GM23338 (cell line): ENCODE measurements around the gene HOXC9. TPM values are rescaled to one million over a fixed set of nuclear protein-coding genes. Genes with fewer than 3 reads are reported as not detected.

Experiments
- ATAC-seq: fragments of 200-7000 bp; cut with Tn5 transposase; 3 replicates; pipeline ENCODE4 v1.9.1; 2020
- DNase-seq: peaks from one replicate; pipeline ENCODE4 v3.0.0-alpha.2; 2015; ENCODE audit warnings: low spot score
- H2AFZ ChIP-seq: fragments of 200-600 bp; sonication (generic); 2 replicates; pipeline ENCODE4 v1.8.0; 2016; ENCODE audit warnings: antibody characterized with exemption, mild to moderate bottlenecking, moderate library complexity
- H3F3A ChIP-seq: fragments of 200-600 bp; sonication (generic); replicated peaks from 2 replicates; pipeline ENCODE4 v1.8.0; 2017; ENCODE audit warnings: antibody characterized with exemption, mixed run types, low read depth
- H3K27ac ChIP-seq: fragments of 200-600 bp; sonication (generic); 2 replicates; pipeline ENCODE4 v1.6.1; 2016; ENCODE audit warnings: low read depth
- H3K27me3 ChIP-seq: fragments of 200-600 bp; sonication (generic); 2 replicates; pipeline ENCODE4 v1.8.0; 2016; ENCODE audit warnings: mild to moderate bottlenecking, mixed run types, moderate library complexity; ENCODE audit not compliant: insufficient read depth
- H3K36me3 ChIP-seq: fragments of 200-600 bp; sonication (generic); 2 replicates; pipeline ENCODE4 v1.8.0; 2016; ENCODE audit warnings: mild to moderate bottlenecking; ENCODE audit not compliant: insufficient read depth
- H3K4me1 ChIP-seq: fragments of 200-600 bp; sonication (generic); 2 replicates; pipeline ENCODE4 v1.8.0; 2016; ENCODE audit warnings: mild to moderate bottlenecking, moderate library complexity; ENCODE audit not compliant: insufficient read depth
- H3K4me2 ChIP-seq: fragments of 200-600 bp; sonication (generic); 2 replicates; pipeline ENCODE4 v1.7.1; 2017; ENCODE audit warnings: mixed run types
- H3K4me3 ChIP-seq: fragments of 200-600 bp; sonication (generic); 2 replicates; pipeline ENCODE4 v1.6.1; 2016; ENCODE audit warnings: mixed run types
- H3K79me2 ChIP-seq: fragments of 200-600 bp; sonication (generic); replicated peaks from 2 replicates; pipeline ENCODE4 v1.8.0; 2017; ENCODE audit warnings: mild to moderate bottlenecking; ENCODE audit not compliant: insufficient read depth
- H3K9me2 ChIP-seq: fragments of 200-600 bp; sonication (generic); 2 replicates; pipeline ENCODE4 v1.8.0; 2017; ENCODE audit not compliant: insufficient read depth
- H4K20me1 ChIP-seq: fragments of 200-600 bp; sonication (generic); replicated peaks from 2 replicates; pipeline ENCODE4 v1.8.0; 2017; ENCODE audit warnings: mild to moderate bottlenecking; ENCODE audit not compliant: insufficient read depth
- H3K27ac Mint-ChIP-seq: 2 replicates; pipeline ENCODE4 v1.8.0; 2020; ENCODE audit warnings: inconsistent platforms, mild to moderate bottlenecking, moderate library complexity, mixed read lengths
- H3K27me3 Mint-ChIP-seq: 3 replicates; pipeline ENCODE4 v1.8.0; 2022; ENCODE audit warnings: low read depth, mild to moderate bottlenecking, moderate library complexity, mixed read lengths, inconsistent platforms; ENCODE audit not compliant: insufficient read depth, poor library complexity
- H3K36me3 Mint-ChIP-seq: 3 replicates; pipeline ENCODE4 v1.8.0; 2021; ENCODE audit warnings: low read depth, mild to moderate bottlenecking, inconsistent platforms, moderate library complexity, mixed read lengths
- H3K4me1 Mint-ChIP-seq: 3 replicates; pipeline ENCODE4 v1.8.0; 2020; ENCODE audit warnings: mild to moderate bottlenecking, inconsistent platforms, mixed read lengths
- H3K4me3 Mint-ChIP-seq: 3 replicates; pipeline ENCODE4 v1.8.0; 2021; ENCODE audit warnings: moderate library complexity, mild to moderate bottlenecking, inconsistent platforms, mixed read lengths
- H3K9me3 Mint-ChIP-seq: 3 replicates; pipeline ENCODE4 v1.8.0; 2020; ENCODE audit warnings: moderate library complexity, mild to moderate bottlenecking, inconsistent platforms, mixed read lengths
- CREB1 ChIP-seq: fragments of 250-450 bp; sonication (Bioruptor Pico); IDR thresholded peaks from 2 replicates; pipeline ENCODE4 v1.5.0; 2020; ENCODE audit warnings: low read depth, mild to moderate bottlenecking, moderate library complexity
- ETS1 ChIP-seq: IDR thresholded peaks from 2 replicates; pipeline ENCODE4 v1.6.1; 2016; ENCODE audit warnings: antibody characterized with exemption
- EZH2 ChIP-seq: fragments of 200-600 bp; sonication (generic); IDR thresholded peaks from one replicate; pipeline ENCODE4 v1.8.0; 2017; ENCODE audit warnings: antibody characterized with exemption, mild to moderate bottlenecking, low read depth; ENCODE audit not compliant: unreplicated experiment
- EZH2phosphoT487 ChIP-seq: fragments of 200-600 bp; sonication (generic); IDR thresholded peaks from one replicate; pipeline ENCODE4 v1.8.1; 2018; ENCODE audit warnings: antibody characterized with exemption; ENCODE audit not compliant: unreplicated experiment
- JUNB ChIP-seq: IDR thresholded peaks from one replicate; pipeline ENCODE4 v1.6.1; 2016; ENCODE audit warnings: antibody characterized with exemption; ENCODE audit not compliant: unreplicated experiment
- NANOG ChIP-seq: IDR thresholded peaks from 2 replicates; pipeline ENCODE4 v1.6.1; 2016; ENCODE audit warnings: antibody characterized with exemption, borderline replicate concordance
- STAT1 ChIP-seq: IDR thresholded peaks from one replicate; pipeline ENCODE4 v1.6.1; 2016; ENCODE audit warnings: antibody characterized with exemption; ENCODE audit not compliant: unreplicated experiment
- ZNF114 ChIP-seq: fragments of 250-450 bp; sonication (Bioruptor Pico); IDR thresholded peaks from 2 replicates; pipeline ENCODE4 v1.5.0; 2020; ENCODE audit warnings: mild to moderate bottlenecking, moderate library complexity
- ZNF331 ChIP-seq: fragments of 250-450 bp; sonication (Bioruptor Pico); IDR thresholded peaks from 2 replicates; pipeline ENCODE4 v1.5.0; 2020; ENCODE audit warnings: low read depth, mild to moderate bottlenecking, moderate library complexity
- ZNF462 ChIP-seq: fragments of 250-450 bp; sonication (Bioruptor Pico); IDR thresholded peaks from 2 replicates; pipeline ENCODE4 v1.5.0; 2020; ENCODE audit warnings: mild to moderate bottlenecking, moderate library complexity
- polyA plus RNA-seq: library from polyadenylated mRNA; unstranded; fragments of >200 nt; fragmentation: Nextera tagmentation; extraction: Ambion mirVana; gene quantifications from 2 replicates; pipeline ENCODE4 v1.2.1, GENCODE V29; 2016
- total RNA-seq: library from RNA; depleted of rRNA; stranded (reverse); fragments of >200 nt; shearing (Covaris generic); gene quantifications from 2 replicates; pipeline ENCODE4 v1.2.3, GENCODE V29; 2014

Gene HOXC9
- total and polyA plus RNA-seq, 2 experiments from 2014 or later: not detected

GRCh38 chr12:53956914-53957536, 42.9 kb upstream of the HOXC9 start (continued):
- no peak for TF ChIP-seq ZNF462 (CRISPR knock-in tag)
- TF ChIP-seq EZH2: peak; percentile 32
- TF ChIP-seq NANOG: no peak
- no peak for TF ChIP-seq ZNF114
- peak; percentile 25 for TF ChIP-seq EZH2phosphoT487
- no peak for TF ChIP-seq JUNB
- TF ChIP-seq ZNF331 (CRISPR knock-in tag): no peak
- no peak for TF ChIP-seq CREB1 (CRISPR knock-in tag)

- H2AFZ ChIP-seq: no peak overlapping the region
- H3K27ac Mint-ChIP-seq: no peak overlapping the region
- peaks cover 6% of the 10 kb centered on the region for H3K9me3 Mint-ChIP-seq
- H3K9me2 ChIP-seq: no peaks in the 10 kb centered on the region
- H3K4me1 ChIP-seq: peaks cover 11% of the 10 kb centered on the region
- peaks cover 100% of the 10 kb centered on the region for H3K27me3 ChIP-seq
- peaks cover 52% of the 10 kb centered on the region for H4K20me1 ChIP-seq
- no peak for ATAC-seq
- H3K36me3 Mint-ChIP-seq: peaks cover 3% of the 10 kb centered on the region; the same call in 1 of the 3 replicates
- H3K36me3 ChIP-seq: no peaks in the 10 kb centered on the region; the same call in 1 of the 2 replicates
- no peak overlapping the region for H3K4me2 ChIP-seq
- no peaks in the 10 kb centered on the region for H3K79me2 ChIP-seq
- no peak overlapping the region for H3K4me3 Mint-ChIP-seq
- H3K4me3 ChIP-seq: no peak overlapping the region
- peaks cover 98% of the 10 kb centered on the region for H3K27me3 Mint-ChIP-seq
- H3F3A ChIP-seq: peaks cover 49% of the 10 kb centered on the region
- H3K4me1 Mint-ChIP-seq: peaks cover 23% of the 10 kb centered on the region
- no peak overlapping the region for H3K27ac ChIP-seq
- no peak for DNase-seq
- TF ChIP-seq ETS1 (no peak), STAT1 (no peak), NANOG (no peak), EZH2phosphoT487 (no peak), CREB1 (CRISPR knock-in tag) (no peak), EZH2 (no peak)
Measured at GRCh38 chr12:53958128-53958527, 41.8 kb upstream of the HOXC9 start.
